ENCODE data around the gene ABCB10.

GRCh38 chr1:229544587-229544986, 13.9 kb downstream of the ABCB10 start:
- no peak for TF ChIP-seq CTCF (IDR thresholded peaks at IDR 0.05)
- no peak for TF ChIP-seq POLR2AphosphoS5 (IDR thresholded peaks at IDR 0.05)
- no peak for TF ChIP-seq POLR2A (IDR thresholded peaks at IDR 0.05)
